ENCODE results near the gene SOX30.

GRCh38 chr5:157648275-157648990, 3.8 kb downstream of the SOX30 start:
- TF ChIP-seq CTCF (IDR thresholded peaks at IDR 0.05) (no peak), ZFX (IDR thresholded peaks at IDR 0.05; ENCODE audit: borderline replicate concordance) (no peak)

All from 22Rv1 (cell line).